ENCODE results near the gene MIEN1. TPM values are rescaled to one million over a fixed set of nuclear protein-coding genes. Genes with fewer than 3 reads are reported as not detected.
A peak's percentile ranks its signal among the peaks of the same experiment; 100 is the strongest.

The MIEN1 gene
- total and polyA plus RNA-seq, 2 of the 13 experiments (the other 11 are each of a cell fraction or from before 2014, with no cell fraction given), result 40.6 to 56.6 TPM

- TF ChIP-seq, protein P1, sequence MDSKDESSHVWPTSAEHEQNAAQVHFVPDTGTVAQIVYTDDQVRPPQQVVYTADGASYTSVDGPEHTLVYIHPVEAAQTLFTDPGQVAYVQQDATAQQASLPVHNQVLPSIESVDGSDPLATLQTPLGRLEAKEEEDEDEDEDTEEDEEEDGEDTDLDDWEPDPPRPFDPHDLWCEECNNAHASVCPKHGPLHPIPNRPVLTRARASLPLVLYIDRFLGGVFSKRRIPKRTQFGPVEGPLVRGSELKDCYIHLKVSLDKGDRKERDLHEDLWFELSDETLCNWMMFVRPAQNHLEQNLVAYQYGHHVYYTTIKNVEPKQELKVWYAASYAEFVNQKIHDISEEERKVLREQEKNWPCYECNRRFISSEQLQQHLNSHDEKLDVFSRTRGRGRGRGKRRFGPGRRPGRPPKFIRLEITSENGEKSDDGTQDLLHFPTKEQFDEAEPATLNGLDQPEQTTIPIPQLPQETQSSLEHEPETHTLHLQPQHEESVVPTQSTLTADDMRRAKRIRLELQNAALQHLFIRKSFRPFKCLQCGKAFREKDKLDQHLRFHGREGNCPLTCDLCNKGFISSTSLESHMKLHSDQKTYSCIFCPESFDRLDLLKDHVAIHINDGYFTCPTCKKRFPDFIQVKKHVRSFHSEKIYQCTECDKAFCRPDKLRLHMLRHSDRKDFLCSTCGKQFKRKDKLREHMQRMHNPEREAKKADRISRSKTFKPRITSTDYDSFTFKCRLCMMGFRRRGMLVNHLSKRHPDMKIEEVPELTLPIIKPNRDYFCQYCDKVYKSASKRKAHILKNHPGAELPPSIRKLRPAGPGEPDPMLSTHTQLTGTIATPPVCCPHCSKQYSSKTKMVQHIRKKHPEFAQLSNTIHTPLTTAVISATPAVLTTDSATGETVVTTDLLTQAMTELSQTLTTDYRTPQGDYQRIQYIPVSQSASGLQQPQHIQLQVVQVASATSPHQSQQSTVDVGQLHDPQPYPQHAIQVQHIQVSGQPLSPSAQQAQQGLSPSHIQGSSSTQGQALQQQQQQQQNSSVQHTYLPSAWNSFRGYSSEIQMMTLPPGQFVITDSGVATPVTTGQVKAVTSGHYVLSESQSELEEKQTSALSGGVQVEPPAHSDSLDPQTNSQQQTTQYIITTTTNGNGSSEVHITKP (CRISPR knock-in tag; IDR thresholded peaks at IDR 0.05; ENCODE audit: low read depth), result peak; percentile 86
- TF ChIP-seq, protein P2, sequence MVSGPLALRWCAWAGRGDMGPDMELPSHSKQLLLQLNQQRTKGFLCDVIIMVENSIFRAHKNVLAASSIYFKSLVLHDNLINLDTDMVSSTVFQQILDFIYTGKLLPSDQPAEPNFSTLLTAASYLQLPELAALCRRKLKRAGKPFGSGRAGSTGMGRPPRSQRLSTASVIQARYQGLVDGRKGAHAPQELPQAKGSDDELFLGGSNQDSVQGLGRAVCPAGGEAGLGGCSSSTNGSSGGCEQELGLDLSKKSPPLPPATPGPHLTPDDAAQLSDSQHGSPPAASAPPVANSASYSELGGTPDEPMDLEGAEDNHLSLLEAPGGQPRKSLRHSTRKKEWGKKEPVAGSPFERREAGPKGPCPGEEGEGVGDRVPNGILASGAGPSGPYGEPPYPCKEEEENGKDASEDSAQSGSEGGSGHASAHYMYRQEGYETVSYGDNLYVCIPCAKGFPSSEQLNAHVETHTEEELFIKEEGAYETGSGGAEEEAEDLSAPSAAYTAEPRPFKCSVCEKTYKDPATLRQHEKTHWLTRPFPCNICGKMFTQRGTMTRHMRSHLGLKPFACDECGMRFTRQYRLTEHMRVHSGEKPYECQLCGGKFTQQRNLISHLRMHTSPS (CRISPR knock-in tag; IDR thresholded peaks at IDR 0.05; ENCODE audit: low read depth), result no peak; the same call in 1 of the 2 replicates
- TF ChIP-seq, protein P3, sequence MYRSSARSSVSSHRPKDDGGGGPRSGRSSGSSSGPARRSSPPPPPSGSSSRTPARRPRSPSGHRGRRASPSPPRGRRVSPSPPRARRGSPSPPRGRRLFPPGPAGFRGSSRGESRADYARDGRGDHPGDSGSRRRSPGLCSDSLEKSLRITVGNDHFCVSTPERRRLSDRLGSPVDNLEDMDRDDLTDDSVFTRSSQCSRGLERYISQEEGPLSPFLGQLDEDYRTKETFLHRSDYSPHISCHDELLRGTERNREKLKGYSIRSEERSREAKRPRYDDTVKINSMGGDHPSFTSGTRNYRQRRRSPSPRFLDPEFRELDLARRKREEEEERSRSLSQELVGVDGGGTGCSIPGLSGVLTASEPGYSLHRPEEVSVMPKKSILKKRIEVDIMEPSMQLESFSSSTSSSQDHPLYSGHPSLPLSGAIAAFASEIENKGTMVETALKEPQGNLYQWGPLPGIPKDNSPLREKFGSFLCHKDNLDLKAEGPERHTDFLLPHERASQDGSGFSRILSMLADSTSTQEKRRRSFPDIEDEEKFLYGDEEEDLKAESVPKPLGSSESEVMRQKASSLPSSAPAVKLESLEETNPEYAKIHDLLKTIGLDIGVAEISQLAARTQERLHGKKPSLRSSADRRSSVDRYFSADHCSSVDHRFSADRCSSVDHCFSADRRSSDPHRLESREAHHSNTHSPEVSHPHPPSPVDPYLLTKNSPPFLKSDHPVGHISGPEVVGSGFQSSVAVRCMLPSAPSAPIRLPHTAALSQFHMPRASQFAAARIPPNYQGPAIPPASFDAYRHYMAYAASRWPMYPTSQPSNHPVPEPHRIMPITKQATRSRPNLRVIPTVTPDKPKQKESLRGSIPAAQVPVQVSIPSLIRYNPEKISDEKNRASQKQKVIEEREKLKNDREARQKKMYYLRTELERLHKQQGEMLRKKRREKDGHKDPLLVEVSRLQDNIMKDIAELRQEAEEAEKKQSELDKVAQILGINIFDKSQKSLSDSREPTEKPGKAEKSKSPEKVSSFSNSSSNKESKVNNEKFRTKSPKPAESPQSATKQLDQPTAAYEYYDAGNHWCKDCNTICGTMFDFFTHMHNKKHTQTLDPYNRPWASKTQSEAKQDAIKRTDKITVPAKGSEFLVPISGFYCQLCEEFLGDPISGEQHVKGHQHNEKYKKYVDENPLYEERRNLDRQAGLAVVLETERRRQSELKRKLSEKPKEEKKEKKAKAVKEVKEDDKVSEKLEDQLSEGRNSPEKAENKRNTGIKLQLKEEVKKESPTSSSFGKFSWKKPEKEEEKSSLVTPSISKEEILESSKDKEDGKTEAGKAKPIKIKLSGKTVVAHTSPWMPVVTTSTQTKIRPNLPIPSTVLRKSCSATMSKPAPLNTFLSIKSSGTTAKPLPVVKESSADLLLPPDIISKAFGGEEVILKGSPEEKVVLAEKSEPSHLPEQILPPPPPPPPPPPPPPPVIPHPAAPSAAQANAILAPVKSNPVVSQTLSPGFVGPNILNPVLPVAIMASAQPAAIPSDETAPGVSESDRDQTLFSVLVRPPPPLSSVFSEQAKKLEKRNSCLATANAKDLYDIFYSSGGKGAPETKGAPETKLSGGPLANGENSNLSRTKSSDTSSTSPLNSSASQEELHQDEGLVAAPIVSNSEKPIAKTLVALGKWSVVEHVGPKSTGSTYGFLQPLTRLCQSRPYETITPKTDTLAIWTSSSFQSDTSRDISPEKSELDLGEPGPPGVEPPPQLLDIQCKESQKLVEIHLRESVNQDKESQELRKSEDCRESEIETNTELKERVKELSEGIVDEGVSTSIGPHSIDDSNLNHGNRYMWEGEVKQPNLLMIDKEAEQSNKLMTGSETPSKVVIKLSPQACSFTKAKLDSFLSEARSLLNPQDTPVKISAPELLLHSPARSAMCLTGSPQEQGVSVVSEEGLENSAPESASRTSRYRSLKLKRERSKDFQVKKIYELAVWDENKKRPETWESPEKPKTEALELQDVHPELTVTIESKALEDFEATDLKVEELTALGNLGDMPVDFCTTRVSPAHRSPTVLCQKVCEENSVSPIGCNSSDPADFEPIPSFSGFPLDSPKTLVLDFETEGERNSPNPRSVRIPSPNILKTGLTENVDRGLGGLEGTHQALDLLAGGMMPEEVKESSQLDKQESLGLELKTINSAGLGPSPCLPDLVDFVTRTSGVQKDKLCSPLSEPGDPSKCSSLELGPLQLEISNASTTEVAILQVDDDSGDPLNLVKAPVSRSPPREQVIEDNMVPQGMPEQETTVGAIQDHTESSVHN (CRISPR knock-in tag; IDR thresholded peaks at IDR 0.05), result no peak
- TF ChIP-seq ZNF605 (CRISPR knock-in tag; IDR thresholded peaks at IDR 0.05), result peak; percentile 91
- no peak for TF ChIP-seq ZNF660 (CRISPR knock-in tag; IDR thresholded peaks at IDR 0.05; ENCODE audit: borderline replicate concordance, low read depth)
- no peak for TF ChIP-seq GMEB1 (CRISPR knock-in tag; IDR thresholded peaks at IDR 0.05; ENCODE audit: borderline replicate concordance)
- peak; percentile 63; the same call in 1 of the 2 replicates for TF ChIP-seq ZSCAN25 (CRISPR knock-in tag; IDR thresholded peaks at IDR 0.05)
- peak; percentile 90 for TF ChIP-seq ETV5 (CRISPR knock-in tag; IDR thresholded peaks at IDR 0.05; ENCODE audit: borderline replicate concordance)
- 0 out of 2 replicates have a peak, but pooled peaks have one; percentile 18 for TF ChIP-seq ZNF230 (CRISPR knock-in tag; IDR thresholded peaks at IDR 0.05)
- no peak for TF ChIP-seq ATF5 (CRISPR knock-in tag; IDR thresholded peaks at IDR 0.05; ENCODE audit: low read depth)
Measured at GRCh38 chr17:39738983-39739884, 8.9 kb upstream of the MIEN1 start (continued).

Measured in HepG2 (cell line).